Endothelial cell of umbilical vein (primary cell): ENCODE measurements around the gene NGF.

Experiments used
- EZH2 ChIP-seq: IDR thresholded peaks from 2 replicates; pipeline ENCODE4 v1.6.1; 2012; ENCODE audit warnings: borderline replicate concordance, low read depth, mild to moderate bottlenecking, moderate library complexity, low read length, inconsistent platforms; ENCODE audit not compliant: severe bottlenecking
- POLR2A ChIP-seq: IDR thresholded peaks from 2 replicates; pipeline ENCODE4 v1.6.1; 2012; ENCODE audit warnings: low read depth, mild to moderate bottlenecking, control low read depth, low read length
- POLR2AphosphoS5 ChIP-seq: IDR thresholded peaks from 2 replicates; pipeline ENCODE4 v1.6.1; 2012; ENCODE audit warnings: low read depth, mild to moderate bottlenecking, control low read depth, low read length, moderate library complexity; ENCODE audit not compliant: insufficient read depth
- TF ChIP-seq, protein P1 (sequence below), 2 donors: IDR thresholded peaks; 1 replicate in 1 of 2; 2 replicates in 1 of 2; pipeline ENCODE4 v1.5.1; 2011; ENCODE audit warnings: low read length in 2 of 2, mild to moderate bottlenecking in 2 of 2, moderate library complexity in 2 of 2, control low read depth in 1 of 2, inconsistent platforms in 1 of 2, low read depth in 1 of 2; ENCODE audit not compliant: insufficient read depth in 1 of 2; ENCODE audit errors: extremely low read depth in 1 of 2

GRCh38 chr1:115332813-115333608, 5.0 kb downstream of the NGF start:
- TF ChIP-seq POLR2A (no peak), EZH2 (no peak), POLR2AphosphoS5 (no peak)
- TF ChIP-seq, protein P1, sequence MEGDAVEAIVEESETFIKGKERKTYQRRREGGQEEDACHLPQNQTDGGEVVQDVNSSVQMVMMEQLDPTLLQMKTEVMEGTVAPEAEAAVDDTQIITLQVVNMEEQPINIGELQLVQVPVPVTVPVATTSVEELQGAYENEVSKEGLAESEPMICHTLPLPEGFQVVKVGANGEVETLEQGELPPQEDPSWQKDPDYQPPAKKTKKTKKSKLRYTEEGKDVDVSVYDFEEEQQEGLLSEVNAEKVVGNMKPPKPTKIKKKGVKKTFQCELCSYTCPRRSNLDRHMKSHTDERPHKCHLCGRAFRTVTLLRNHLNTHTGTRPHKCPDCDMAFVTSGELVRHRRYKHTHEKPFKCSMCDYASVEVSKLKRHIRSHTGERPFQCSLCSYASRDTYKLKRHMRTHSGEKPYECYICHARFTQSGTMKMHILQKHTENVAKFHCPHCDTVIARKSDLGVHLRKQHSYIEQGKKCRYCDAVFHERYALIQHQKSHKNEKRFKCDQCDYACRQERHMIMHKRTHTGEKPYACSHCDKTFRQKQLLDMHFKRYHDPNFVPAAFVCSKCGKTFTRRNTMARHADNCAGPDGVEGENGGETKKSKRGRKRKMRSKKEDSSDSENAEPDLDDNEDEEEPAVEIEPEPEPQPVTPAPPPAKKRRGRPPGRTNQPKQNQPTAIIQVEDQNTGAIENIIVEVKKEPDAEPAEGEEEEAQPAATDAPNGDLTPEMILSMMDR (IDR thresholded peaks at IDR 0.05; ENCODE audit: extremely low read depth in 1 of 2, insufficient read depth in 1 of 2, low read depth in 1 of 2, low read length in 2 of 2) = no peak
